ENCODE measurements around the gene RILPL1. TPM values are rescaled to one million over a fixed set of nuclear protein-coding genes. Genes with fewer than 3 reads are reported as not detected.

RILPL1 gene
- total and polyA plus RNA-seq, 10 of the 15 experiments (the other 5 are each of a cell fraction or from before 2014, with no cell fraction given), result 0.05 to 0.61 (median 0.25) TPM

DNA sequence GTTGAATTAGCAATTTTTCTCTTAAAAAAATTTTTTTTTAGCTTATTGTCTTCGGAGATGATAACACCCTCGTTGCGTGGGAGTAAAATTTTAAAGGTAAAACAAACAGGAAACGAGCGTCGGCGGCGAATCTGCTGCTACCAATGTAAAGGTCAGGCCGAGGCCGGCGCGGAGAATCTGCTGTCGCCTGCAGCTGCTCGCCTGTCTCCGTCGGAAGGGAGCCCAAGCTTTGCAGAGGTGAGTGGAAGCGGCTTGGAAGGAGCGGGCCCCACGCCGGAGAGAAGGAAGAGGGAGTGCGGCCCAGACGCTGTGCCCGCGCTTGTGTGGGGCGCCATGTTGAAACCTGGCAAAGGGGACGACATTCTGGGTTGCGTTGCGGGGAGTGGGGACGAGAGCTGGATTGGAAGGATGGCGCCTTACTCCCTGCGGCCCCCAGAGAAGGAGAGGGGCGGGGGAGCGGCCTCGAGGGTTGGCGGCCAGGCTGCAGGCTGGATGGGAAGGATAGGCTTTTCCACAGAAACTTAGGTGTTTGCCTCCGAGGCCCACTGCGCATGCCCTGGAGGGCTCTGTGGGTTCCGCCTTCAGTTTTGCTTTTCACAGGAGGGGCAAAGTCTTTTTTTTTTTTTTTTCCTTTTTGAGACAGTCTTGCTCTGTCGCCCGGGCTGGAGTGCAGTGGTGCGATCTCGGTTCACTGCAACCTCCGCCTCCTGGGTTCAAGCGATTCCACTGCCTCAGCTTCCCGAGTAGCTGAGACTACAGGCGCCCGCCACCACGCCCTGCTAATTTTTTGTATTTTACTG lies 75.3 kb downstream of the RILPL1 start, which contains the start of gene SNRNP35 (continued):
- TF ChIP-seq TCF7 (IDR thresholded peaks at IDR 0.05; ENCODE audit: borderline replicate concordance) (no peak), ZNF274 (IDR thresholded peaks at IDR 0.05; ENCODE audit: insufficient read depth, insufficient read length) (no peak), MYB (IDR thresholded peaks at IDR 0.05; ENCODE audit: borderline replicate concordance, low read depth, low read length) (no peak), ESRRA (IDR thresholded peaks at IDR 0.05; ENCODE audit: low read length) (no peak), FOXK2 (IDR thresholded peaks at IDR 0.05) (no peak), MXI1 (IDR thresholded peaks at IDR 0.05; ENCODE audit: low read depth, low read length) (no peak; the same call in 1 of the 2 replicates), ZNF207 (IDR thresholded peaks at IDR 0.05; ENCODE audit: borderline replicate concordance) (no peak), EP300 (IDR thresholded peaks at IDR 0.05; ENCODE audit: borderline replicate concordance in 1 of 2, control insufficient read depth in 1 of 2, low read depth in 2 of 2, low read length in 2 of 2) (peak in 1 of 2 experiments; percentile 98; a peak in 2 of 4 replicates), TAF1 (IDR thresholded peaks at IDR 0.05; ENCODE audit: borderline replicate concordance, low read depth, low read length) (peak; percentile 84; the same call in 1 of the 2 replicates), TBL1XR1 (IDR thresholded peaks at IDR 0.05; ENCODE audit: low read depth, low read length) (no peak), RUNX3 (IDR thresholded peaks at IDR 0.05; ENCODE audit: low read length) (peak; percentile 29), POU2F2 (IDR thresholded peaks at IDR 0.05; ENCODE audit: borderline replicate concordance, low read depth, low read length) (peak; percentile 63; the same call in 1 of the 3 replicates), SIX5 (IDR thresholded peaks at IDR 0.05; ENCODE audit: low read depth, low read length, severe bottlenecking) (peak; percentile 40), SMARCA5 (IDR thresholded peaks at IDR 0.05) (0 out of 2 replicates have a peak, but pooled peaks have one; percentile 13), LARP7 (IDR thresholded peaks at IDR 0.05) (peak; percentile 81), NR2C2 (IDR thresholded peaks at IDR 0.05; ENCODE audit: borderline replicate concordance, control insufficient read depth, insufficient read length, low read depth) (no peak), SRF (IDR thresholded peaks at IDR 0.05; ENCODE audit: low read depth in 2 of 2, low read length in 2 of 2) (no peak), HCFC1 (IDR thresholded peaks at IDR 0.05; ENCODE audit: low read length) (peak; percentile 70), KAT2A (conservative IDR thresholded peaks at IDR 0.05; ENCODE audit: control insufficient read depth, low read depth, low read length) (no peak), DPF2 (IDR thresholded peaks at IDR 0.05) (peak; percentile 51; the same call in 1 of the 2 replicates), ZBED1 (IDR thresholded peaks at IDR 0.05; ENCODE audit: borderline replicate concordance) (0 out of 2 replicates have a peak, but pooled peaks have one; percentile 25)
- TF ChIP-seq, protein P1, sequence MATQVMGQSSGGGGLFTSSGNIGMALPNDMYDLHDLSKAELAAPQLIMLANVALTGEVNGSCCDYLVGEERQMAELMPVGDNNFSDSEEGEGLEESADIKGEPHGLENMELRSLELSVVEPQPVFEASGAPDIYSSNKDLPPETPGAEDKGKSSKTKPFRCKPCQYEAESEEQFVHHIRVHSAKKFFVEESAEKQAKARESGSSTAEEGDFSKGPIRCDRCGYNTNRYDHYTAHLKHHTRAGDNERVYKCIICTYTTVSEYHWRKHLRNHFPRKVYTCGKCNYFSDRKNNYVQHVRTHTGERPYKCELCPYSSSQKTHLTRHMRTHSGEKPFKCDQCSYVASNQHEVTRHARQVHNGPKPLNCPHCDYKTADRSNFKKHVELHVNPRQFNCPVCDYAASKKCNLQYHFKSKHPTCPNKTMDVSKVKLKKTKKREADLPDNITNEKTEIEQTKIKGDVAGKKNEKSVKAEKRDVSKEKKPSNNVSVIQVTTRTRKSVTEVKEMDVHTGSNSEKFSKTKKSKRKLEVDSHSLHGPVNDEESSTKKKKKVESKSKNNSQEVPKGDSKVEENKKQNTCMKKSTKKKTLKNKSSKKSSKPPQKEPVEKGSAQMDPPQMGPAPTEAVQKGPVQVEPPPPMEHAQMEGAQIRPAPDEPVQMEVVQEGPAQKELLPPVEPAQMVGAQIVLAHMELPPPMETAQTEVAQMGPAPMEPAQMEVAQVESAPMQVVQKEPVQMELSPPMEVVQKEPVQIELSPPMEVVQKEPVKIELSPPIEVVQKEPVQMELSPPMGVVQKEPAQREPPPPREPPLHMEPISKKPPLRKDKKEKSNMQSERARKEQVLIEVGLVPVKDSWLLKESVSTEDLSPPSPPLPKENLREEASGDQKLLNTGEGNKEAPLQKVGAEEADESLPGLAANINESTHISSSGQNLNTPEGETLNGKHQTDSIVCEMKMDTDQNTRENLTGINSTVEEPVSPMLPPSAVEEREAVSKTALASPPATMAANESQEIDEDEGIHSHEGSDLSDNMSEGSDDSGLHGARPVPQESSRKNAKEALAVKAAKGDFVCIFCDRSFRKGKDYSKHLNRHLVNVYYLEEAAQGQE (IDR thresholded peaks at IDR 0.05; ENCODE audit: low read depth, low read length), result no peak
- TF ChIP-seq, protein P2, sequence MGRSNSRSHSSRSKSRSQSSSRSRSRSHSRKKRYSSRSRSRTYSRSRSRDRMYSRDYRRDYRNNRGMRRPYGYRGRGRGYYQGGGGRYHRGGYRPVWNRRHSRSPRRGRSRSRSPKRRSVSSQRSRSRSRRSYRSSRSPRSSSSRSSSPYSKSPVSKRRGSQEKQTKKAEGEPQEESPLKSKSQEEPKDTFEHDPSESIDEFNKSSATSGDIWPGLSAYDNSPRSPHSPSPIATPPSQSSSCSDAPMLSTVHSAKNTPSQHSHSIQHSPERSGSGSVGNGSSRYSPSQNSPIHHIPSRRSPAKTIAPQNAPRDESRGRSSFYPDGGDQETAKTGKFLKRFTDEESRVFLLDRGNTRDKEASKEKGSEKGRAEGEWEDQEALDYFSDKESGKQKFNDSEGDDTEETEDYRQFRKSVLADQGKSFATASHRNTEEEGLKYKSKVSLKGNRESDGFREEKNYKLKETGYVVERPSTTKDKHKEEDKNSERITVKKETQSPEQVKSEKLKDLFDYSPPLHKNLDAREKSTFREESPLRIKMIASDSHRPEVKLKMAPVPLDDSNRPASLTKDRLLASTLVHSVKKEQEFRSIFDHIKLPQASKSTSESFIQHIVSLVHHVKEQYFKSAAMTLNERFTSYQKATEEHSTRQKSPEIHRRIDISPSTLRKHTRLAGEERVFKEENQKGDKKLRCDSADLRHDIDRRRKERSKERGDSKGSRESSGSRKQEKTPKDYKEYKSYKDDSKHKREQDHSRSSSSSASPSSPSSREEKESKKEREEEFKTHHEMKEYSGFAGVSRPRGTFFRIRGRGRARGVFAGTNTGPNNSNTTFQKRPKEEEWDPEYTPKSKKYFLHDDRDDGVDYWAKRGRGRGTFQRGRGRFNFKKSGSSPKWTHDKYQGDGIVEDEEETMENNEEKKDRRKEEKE (IDR thresholded peaks at IDR 0.05), result no peak
- TF ChIP-seq, protein P3, sequence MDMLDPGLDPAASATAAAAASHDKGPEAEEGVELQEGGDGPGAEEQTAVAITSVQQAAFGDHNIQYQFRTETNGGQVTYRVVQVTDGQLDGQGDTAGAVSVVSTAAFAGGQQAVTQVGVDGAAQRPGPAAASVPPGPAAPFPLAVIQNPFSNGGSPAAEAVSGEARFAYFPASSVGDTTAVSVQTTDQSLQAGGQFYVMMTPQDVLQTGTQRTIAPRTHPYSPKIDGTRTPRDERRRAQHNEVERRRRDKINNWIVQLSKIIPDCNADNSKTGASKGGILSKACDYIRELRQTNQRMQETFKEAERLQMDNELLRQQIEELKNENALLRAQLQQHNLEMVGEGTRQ (IDR thresholded peaks at IDR 0.05; ENCODE audit: borderline replicate concordance, low read depth, low read length), result no peak

Measured in GM12878 (cell line).